Activated CD8-positive, alpha-beta memory T cell treated with anti-CD3 and anti-CD28 coated beads, Interleukin-2, amount 50 U/mL, for 4 hours (primary cell): ENCODE results near the gene RAB6B.

Experiments
- DNase-seq: peaks from one replicate; pipeline ENCODE4 v3.0.0-alpha.2; 2020

Gene RAB6B

DNA sequence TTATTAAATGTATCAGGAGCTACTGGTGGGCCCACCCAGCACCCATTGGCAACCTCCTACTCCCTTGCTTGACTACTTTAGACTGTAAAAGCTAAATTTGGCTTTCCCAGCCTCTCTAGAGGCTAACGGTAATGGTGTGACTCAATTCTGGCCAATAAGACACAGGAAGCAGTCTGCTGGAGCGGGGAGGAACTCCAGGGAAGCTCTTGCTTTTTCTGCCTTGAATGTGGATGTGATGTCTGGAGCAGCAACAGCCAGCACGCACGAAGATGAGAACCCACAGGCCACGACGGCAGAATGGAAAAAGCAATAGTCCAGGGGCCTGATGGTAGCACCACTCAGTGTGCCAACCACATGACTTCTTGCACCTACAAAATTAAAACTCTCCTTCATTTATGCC, 39.9 kb downstream of the RAB6B start:
- no peak for DNase-seq

DNA sequence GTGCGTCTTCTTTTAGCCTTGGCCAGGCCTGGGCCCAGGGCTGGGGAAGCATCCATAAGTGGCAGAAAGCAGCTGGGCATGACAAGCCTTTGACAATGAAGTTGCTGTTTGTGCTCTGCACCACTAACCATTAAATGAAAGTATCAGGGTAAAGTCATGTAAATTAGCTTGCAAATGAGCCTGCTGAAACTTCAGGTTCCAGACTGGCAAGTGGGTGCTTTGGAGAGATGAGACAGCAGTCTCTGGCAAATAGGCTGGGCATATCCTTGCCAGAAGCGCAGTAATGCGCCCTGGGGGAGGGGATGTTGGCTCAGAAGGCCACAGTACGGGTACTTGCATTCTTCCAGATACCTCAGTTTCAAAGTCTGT, 40.7 kb downstream of the RAB6B start:
- DNase-seq, result no peak

DNA sequence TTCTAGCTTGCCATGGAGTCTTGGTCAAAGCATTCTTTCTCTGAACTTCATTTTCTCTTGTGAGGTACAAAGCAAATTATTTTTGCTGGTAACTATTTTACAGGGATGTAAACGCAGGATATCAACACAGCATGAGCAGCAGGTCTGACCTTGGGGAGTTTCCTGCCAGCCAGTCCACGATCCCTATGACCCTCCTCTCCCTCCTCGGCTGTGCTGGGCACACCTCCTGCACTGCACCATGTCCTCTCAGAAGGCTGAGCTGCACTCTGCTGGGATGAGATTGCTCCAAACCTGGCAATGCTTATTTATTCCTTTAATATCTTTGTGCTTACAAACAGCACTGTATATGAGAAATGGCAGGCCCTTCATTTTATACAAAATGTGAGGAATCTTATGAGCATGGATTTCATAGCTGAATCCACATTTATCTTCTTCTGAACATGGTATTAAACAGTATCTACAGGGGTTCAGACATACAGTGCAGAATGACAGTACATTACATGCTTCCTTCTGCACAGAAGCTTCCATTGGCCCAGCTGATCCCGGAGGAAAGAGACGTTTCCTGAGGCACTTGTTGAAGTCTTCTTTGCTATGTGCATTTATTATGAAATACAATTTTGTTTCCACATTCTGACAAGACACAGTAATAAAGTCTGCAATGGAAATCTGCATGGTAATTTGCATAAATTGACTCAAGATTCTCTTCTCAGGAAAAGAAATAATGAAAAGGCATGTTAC, 41.2 kb downstream of the RAB6B start:
- no peak for DNase-seq

DNA sequence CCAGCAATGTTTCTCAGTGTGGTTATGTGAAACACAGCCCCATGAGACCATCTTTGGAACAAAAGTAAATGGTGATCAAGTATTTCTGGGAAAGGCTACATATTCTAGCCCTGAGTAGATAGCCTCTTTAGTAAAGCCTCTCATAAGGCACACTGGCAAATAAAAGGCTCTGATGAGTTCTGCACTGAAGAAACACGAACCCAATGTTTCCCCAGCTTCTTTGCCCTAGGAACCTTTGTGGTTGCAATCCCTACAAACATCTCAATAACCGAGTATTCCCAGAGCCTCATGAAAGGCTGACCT, 41.8 kb downstream of the RAB6B start:
- no peak for DNase-seq

DNA sequence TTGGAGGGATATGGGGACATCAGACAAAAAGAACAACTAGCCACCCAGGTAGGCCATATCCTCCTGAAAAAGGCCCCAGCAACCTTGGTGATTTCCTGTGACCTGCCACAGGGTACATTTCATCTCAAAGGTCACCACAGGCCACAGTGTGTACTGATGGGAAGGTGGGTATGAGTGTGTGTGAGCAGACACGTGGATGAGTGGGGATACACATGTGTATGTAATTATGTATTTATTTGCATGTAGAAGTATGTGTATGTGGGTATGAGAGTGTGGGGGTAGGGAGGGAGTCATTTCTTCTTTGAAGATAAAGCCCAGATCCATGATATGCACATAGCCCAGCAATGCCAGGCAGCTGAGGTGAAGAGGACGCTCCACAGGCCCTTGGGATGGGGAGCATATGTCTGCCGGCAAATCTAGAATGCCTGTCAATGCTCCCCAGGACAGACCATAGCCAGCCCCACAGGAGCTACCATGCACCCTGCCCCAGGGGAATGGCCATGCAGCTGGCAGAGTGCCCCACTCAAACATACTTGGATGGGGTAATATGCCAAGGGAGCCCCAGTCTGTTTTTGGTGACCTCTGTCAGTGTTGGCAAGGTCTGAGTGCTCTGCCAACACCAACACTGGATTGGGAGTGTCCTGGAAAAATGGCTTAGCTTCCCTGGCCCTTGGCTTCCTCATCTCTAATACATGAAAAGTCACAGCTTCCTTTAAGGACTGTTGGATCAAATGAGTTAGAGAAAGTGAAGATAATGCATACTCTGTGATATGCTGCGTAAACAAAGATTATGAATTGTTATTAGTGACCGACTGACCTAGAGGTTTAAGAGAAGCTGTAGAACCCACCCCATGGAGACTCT, 42.4 kb downstream of the RAB6B start:
- no peak for DNase-seq

DNA sequence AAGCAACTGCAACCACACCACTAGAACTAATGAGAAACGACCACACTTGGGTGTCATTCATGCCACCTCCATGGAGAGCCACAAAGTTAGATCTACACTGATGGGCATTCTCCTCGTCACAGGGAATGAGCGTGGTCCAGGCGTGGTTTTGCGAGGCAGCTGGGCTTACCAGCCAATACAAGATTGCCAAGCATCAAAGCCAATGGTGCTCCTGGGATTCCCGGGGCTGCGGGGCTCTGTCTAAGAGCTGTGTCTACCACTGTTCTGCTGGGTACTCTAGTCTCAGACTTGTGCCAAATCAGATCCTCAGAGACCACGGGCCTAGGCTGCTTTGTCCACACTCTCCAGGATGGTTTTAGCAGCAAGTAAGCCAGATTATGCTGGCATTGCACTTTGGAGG, 43.8 kb downstream of the RAB6B start:
- no peak for DNase-seq

DNA sequence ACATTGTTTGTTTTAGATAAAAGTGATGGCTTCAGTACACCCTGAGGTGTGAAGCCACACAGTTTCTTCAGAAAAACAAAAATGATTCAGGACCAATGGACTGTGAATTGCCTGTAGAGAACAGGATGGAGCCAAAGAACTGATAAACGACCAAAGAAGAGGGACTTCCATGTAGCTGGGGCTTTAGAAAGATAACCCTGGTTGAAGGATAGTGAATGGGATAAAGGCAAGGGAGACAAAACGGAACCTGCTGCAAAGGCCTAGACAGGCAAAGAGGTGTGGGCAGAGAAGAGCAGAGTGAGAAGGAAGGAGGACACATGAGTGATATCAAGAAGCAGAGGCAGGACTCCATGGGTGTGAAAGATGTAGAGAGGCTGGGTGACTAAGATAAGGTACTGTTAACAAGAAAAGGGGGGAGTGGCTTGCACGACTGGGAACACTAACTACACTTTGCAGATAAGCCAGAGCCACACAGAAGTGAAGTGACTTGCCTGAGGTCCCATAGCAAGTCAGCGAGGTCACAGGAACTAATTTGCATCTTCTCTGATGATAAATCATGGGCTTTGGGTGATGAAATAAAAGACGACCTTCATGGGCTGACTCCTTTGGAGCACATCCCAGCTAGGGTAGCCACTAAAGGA, 44.3 kb downstream of the RAB6B start:
- no peak for DNase-seq

DNA sequence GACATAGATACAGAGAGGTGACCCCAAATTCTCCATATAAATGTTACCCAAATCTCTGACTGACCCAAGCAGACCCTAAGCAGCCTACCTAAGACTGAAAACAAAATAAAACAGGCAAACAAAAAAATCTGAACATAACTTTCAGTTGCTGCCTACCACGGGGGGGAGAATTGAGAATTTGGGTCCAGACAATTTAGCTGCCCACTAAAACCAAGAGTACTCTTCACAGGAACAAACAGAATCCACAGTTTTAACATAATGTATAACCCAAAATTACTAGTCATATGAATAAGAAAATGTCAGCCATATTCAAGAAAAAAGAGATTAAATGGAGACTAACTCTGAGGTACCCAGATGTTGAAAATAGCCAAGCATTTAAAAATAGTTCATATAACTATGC, 45.6 kb downstream of the RAB6B start:
- DNase-seq, result no peak

DNA sequence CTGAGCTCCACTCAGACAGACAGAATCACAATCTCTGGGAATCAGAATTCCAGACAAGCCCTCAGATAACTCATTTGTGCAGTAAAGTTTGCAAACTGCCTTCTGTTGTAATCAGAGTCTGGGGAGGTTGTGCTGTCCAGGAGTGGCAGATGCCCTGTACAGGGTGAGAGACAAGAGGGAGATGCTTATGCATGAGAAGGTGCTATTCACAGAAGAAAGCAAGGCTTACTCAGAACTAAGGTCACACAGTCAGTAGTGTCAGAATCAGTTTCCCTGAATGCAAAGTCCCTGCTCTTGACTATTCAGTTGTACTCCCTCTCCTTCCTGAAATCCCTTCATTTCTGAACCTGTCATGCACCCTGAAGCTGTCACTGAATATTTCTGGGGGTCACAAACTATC, 46.3 kb downstream of the RAB6B start:
- no peak for DNase-seq

DNA sequence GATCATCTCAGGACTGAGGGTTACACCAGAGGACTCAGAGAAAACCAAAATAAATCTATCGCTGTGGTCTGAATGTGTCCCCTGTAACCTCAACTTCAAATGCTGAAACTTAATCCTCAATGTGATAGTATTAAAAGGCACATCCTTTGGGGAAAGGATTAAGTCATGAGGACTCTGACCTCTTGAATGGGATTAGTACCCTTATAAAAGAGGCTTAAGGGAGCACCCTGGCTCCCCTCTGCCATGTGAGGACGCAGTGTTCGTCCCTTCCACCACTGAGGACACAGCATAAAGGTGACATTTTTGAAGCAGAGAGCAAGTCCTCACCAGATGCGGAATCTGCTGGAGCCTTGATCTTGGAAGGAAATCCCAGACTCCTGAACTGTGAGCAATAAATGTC, 50.6 kb downstream of the RAB6B start:
- no peak for DNase-seq

DNA sequence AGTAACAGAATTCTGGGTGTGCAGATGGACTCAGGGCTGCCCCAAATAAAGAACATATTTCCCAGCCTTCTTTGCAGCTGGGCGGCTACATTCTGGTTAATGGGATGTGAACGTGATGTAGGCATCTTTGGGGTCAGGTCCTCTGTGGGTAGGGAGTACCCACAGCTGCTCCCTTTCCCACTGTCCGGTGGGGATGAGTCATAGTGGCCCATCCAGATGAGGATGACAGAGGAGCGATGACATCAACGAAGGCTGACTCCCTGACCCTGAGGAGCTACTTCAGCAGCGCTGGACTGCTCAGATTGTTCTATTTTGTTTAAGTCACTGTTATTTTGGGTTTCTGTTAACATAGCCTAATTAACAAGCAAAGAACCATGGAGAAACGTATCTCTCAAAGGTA, 52.0 kb downstream of the RAB6B start:
- no peak for DNase-seq

DNA sequence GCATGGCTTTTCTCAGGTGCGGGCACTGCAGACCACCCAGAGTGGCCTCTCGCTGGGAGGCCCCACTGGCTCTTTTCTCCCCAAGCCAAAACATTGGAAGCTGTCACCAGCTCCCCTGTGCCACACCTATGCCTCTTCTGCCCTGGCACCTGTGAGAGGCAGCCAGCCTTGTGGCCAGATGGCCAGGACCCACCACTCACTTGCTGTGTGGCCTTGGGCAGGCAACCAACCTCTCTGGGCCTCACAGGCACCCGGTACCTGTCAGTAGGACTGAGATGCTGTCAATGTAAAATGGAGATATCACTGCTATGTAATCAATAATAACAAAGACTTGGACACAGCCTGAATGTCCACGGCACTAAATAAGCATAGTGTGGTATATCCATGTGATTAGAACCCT, 53.5 kb downstream of the RAB6B start:
- no peak for DNase-seq

DNA sequence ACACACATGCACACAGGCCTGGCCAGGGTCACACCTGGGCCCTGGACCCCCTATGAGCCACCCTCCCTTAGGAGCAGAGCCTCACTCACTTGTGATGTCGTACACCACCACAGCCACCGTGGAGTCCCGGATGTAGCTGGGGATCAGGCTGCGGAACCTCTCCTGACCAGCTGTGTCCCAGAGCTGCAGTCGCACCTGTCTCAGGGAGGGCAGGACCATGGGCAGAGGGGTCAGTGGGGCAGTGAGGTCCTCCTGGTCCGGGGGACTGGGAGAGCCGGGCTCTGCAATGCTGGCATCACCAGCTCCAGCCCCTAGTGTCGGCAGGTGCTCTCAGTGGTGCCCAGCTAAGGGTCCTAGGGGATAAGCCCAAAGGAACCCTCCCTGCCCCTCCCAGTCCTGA, 54.5 kb downstream of the RAB6B start:
- DNase-seq, result no peak

DNA sequence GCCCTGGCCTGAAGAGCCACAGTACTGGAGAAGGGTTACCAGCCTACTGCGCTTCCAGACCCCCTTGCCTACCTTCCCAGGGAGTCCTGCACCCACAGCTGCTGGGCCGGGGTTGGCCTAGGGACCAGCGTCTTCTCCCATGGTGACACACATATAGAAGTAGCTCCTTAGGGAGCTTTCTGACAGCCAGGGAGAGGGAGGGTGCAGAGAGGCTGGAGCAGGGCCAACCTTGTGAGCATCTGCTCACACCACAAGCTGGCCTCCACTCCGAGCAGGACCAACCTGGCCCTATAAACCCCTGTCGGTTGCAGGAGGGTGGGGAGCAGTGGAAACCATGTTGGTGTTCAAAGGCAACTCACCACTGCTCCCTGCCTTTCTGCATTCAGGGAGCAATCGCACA, 54.9 kb downstream of the RAB6B start:
- DNase-seq, result no peak

DNA sequence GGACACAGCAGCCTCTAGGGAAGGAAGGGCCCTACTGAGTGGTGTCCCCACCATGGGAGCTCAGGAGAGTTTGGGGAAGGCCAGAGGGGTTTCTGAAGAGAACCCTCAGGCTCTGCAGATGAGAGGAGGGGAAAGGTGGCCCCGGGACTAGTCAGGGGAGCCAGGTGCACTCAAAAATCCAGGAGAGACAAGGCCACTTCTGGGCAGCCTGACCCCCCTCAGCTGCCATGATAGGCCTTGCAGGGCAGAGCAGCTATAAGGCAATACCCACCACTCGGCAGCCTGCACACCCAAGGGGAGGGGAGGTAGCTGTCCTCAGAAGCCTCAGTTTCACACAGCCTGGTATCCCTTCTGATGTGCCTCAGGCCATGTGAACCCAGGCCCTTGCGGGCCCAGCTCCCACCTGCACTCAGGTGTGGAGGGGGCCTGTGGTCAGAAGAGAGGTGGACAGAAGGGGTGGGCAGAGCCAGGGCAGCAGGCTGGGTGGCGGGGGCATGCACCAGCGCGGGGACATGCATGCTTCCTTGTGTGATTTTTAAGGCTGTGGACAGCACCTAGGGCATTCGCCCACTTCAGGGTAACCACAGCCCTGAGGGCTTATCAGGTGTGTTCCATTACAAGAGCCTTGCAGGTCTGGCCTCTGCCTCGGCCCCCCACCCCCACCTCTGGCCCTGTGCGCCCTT, 55.5 kb downstream of the RAB6B start:
- DNase-seq, result no peak

DNA sequence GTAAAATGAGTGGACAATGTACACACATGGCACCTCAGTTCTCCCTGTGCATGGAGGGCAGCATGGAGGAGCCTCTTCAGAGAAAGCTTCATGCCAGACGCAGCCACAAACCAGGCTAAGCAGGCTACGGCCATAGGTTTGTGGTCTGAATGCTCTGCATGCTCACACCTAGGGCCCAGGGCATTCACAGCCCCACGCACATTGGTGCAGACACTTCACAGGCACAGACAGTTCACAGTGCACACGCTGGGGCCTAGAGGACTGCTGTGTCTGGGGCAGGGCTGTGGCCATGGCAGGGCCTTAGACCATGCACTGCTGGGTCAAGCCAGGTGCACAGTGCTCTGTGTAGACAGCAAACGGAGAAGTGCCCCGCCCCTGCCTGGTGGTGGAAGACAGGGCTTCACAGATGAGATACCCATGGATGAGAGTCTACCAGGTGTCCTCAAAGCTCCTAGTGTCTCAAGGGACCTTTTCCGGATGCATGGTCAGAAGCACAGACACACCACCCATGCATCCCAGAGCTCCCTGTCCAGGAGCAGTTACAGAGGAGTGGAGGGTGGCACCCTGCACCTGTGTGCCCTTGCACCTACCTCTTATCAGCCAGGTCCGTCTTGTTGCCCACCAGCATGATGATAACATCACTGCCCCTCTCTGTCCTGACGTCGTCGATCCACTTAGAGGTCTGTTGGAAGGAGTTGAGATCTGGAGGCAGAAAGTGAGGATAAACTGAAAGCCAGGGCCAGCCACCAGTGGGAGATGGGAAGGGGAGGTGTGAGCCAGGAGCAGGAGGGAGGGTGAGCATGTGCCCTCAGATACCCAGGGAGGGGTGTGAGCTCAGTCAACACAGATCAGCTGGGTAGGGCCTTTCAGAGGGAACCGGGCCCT, 56.5 kb downstream of the RAB6B start:
- no peak for DNase-seq

DNA sequence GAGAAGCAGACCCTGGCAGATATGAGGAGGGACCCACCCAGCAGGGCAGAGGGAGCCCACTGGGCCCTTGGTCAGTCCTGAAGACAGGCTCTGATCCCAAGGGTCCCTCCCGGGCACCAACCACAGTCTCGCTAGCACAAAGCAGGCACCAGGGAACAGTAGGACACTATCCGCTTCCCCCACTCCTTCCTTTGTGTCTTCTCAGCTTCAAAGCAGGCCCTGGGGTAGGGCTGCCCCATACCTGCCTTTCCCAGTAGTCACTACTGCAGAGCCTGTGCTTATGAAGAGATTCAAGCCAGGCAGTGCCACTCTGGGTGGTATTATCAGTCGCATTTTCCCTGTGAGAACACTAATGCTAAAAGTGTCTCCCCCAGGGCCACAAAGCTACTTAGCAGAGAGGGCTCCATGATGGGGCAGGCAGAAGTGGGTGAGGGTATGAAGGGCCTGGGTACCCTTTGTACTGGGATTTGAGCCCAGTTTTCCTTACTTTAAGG, 57.3 kb downstream of the RAB6B start:
- DNase-seq, result no peak

DNA sequence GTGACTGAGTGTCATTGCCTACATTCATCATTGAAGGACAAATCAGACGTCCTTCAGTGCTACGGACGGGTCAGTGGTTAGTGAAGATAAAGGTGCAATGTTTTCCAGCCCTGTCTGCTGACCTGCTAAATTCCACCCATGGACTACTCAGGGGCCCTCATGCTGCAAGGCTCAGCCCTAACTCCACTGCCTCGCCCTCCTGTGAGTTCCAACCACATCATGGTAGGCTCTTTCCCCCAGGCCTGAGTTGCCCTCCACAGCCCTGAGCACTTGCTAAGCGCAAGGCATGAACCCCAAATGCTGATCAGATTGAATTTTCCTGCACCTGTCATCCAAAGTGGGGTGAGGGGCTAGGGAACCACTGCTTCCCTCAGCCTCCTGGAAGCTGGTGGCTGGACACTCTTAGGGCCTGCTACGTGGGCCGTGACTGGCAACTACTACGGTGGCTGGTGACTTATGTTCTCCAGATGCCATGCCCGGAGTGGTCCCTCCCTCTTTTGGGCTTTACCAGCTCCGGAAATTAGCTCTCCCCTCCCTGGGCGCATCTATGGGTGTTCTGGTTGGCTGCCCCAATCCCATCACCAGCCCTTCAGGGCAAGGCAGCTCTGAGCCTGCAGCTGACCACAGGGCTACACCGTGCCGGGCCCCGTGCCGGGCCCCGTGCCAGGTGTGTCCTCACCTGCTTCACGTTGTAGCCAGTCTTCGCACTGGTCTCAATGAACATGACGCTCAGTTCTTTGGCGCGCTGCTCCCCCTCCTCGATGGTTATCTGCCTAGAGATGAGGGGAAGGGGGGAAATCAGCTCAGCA, 58.0 kb downstream of the RAB6B start:
- no peak for DNase-seq

DNA sequence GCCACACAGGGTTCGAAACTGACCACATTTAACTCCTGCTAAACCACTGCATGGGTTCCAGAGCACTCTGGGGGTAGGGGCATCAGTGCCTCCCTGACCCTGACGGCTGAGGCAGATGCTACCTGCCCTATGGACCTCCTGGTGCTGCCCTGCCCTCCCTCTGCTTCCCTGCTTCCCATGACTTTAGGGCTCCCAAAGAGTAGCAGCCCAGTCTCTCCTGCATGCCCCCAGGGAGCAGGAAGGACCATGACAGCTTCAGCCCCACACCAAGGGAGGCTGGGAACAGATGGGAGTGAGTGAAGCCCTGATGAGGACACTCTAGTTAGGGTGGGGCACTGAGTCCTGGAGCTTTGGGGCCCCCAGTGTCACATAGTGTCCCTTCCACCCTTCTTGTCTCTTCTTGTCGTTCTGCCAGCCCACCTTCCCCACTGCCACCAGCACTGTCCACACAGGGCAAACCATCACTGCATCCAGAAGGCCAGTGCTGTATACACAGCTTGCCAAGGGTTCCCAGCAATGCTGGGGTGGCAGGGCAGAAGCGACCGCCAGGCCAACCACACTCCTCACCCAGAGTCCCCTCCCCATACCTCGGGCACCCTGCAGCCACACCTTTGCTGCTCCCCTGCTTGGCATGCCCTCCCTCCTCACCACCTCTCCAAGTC, 59.1 kb downstream of the RAB6B start:
- DNase-seq, result no peak

DNA sequence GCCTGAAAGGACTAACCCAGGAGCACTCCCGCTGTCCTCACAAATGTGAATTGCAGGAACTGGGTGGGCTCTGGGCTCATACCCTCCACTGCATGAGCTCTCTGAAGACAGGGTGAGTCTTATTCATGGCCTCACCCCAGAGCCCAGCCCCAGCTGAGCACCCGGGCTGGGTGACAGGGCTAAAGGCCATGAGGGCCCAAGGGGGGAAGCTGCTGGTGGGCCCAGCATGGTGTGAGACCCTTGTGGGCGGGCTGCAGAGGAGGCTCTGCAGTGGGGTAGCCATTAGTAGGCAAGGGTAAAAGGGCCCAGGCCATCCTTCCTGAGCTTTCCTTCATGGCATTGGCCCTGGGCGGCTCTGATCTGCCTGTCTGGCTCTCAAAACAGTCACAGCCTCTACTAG, 59.7 kb downstream of the RAB6B start:
- DNase-seq, result no peak

DNA sequence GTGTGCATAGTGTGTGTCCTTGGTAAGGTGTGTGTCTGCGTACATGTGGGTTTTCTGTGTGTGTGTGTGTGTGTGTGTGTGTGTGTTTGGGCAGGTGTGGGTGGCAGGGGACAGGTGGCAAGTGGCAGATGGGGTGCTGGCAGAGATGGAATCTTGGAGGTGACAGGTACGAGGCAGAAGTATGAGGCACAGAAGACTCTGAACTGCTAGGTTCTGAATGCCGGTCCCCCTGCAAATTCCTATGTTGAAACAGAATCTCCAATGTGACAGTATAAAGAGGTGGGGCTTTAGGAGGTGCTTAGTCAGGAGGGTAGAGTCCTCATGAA, 60.3 kb downstream of the RAB6B start:
- no peak for DNase-seq
